H9 (cell line): ENCODE data around the gene PIK3CD. TPM values are rescaled to one million over a fixed set of nuclear protein-coding genes. Genes with fewer than 3 reads are reported as not detected.

Source experiments
- DNase-seq: peaks from one replicate; pipeline ENCODE4 v3.0.0-alpha.2; 2017
- H2AFZ ChIP-seq: one replicate; pipeline ENCODE4 v1.6.1; 2013; ENCODE audit warnings: mild to moderate bottlenecking, low read length, control low read depth, moderate library complexity
- H2AK5ac ChIP-seq: 2 replicates; pipeline ENCODE4 v1.6.1; 2013; ENCODE audit warnings: low read length, control low read depth, mixed read lengths; ENCODE audit not compliant: insufficient read length
- H2BK120ac ChIP-seq: one replicate; pipeline ENCODE4 v1.6.1; 2013; ENCODE audit warnings: low read depth, mild to moderate bottlenecking, low read length, control low read depth, inconsistent platforms; ENCODE audit not compliant: poor library complexity, severe bottlenecking
- H2BK12ac ChIP-seq: 2 replicates; pipeline ENCODE4 v1.6.1; 2013; ENCODE audit warnings: low read length, control low read depth, mixed read lengths, low read depth; ENCODE audit not compliant: insufficient read length
- H2BK15ac ChIP-seq: 2 replicates; pipeline ENCODE4 v1.6.1; 2013; ENCODE audit warnings: low read depth, low read length, control low read depth
- H2BK20ac ChIP-seq: one replicate; pipeline ENCODE4 v1.6.1; 2013; ENCODE audit warnings: low read depth, mild to moderate bottlenecking, low read length, control low read depth, inconsistent platforms; ENCODE audit not compliant: poor library complexity, severe bottlenecking
- H2BK5ac ChIP-seq: 2 replicates; pipeline ENCODE4 v1.6.1; 2013; ENCODE audit warnings: low read length, control low read depth, mixed read lengths; ENCODE audit not compliant: insufficient read length
- H3K14ac ChIP-seq: 2 replicates; pipeline ENCODE4 v1.6.1; 2013; ENCODE audit warnings: low read length, control low read depth; ENCODE audit not compliant: insufficient read depth
- H3K18ac ChIP-seq: 2 replicates; pipeline ENCODE4 v1.6.1; 2013; ENCODE audit warnings: low read depth, mild to moderate bottlenecking, mixed read lengths, low read length, control low read depth; ENCODE audit not compliant: insufficient read length
- H3K23ac ChIP-seq: 2 replicates; pipeline ENCODE4 v1.6.1; 2013; ENCODE audit warnings: low read length, control low read depth, mixed read lengths, low read depth; ENCODE audit not compliant: insufficient read length
- H3K23me2 ChIP-seq: 2 replicates; pipeline ENCODE4 v1.6.1; 2013; ENCODE audit warnings: low read depth, mild to moderate bottlenecking, mixed read lengths, low read length, control low read depth; ENCODE audit not compliant: insufficient read length, poor library complexity, severe bottlenecking
- H3K27ac ChIP-seq: 2 replicates; pipeline ENCODE4 v1.5.1; 2013; ENCODE audit warnings: low read length, control low read depth, mixed read lengths, low read depth; ENCODE audit not compliant: insufficient read length
- H3K27me3 ChIP-seq: 2 replicates; pipeline ENCODE4 v1.6.1; 2013; ENCODE audit warnings: low read length, control low read depth, inconsistent platforms; ENCODE audit not compliant: insufficient read depth
- H3K4ac ChIP-seq: 2 replicates; pipeline ENCODE4 v1.6.1; 2013; ENCODE audit warnings: low read depth, mild to moderate bottlenecking, control low read depth, inconsistent platforms, low read length, moderate library complexity
- H3K4me1 ChIP-seq: 2 replicates; pipeline ENCODE4 v1.6.1; 2013; ENCODE audit warnings: low read length, control low read depth, inconsistent platforms; ENCODE audit not compliant: insufficient read depth
- H3K4me2 ChIP-seq: 2 replicates; pipeline ENCODE4 v1.6.1; 2013; ENCODE audit warnings: low read length, control low read depth, mixed read lengths; ENCODE audit not compliant: insufficient read length, insufficient read depth
- H3K56ac ChIP-seq: 2 replicates; pipeline ENCODE4 v1.6.1; 2013; ENCODE audit warnings: low read depth, mild to moderate bottlenecking, mixed read lengths, low read length, control low read depth; ENCODE audit not compliant: insufficient read length
- H3K79me1 ChIP-seq: 2 replicates; pipeline ENCODE4 v1.6.1; 2013; ENCODE audit warnings: low read depth, mild to moderate bottlenecking, moderate library complexity, low read length, control low read depth, inconsistent platforms; ENCODE audit not compliant: insufficient read depth, poor library complexity, severe bottlenecking
- H3K79me2 ChIP-seq: 2 replicates; pipeline ENCODE4 v1.6.1; 2013; ENCODE audit warnings: low read length, control low read depth, inconsistent platforms; ENCODE audit not compliant: insufficient read depth
- H3K9ac ChIP-seq: 2 replicates; pipeline ENCODE4 v1.6.1; 2013; ENCODE audit warnings: low read length, control low read depth, mixed read lengths; ENCODE audit not compliant: insufficient read length; ENCODE audit errors: extremely low read depth
- H3K9me3 ChIP-seq: one replicate; pipeline ENCODE4 v1.6.1; 2013; ENCODE audit warnings: low read depth, low read length, inconsistent platforms; ENCODE audit not compliant: control insufficient read depth
- H3T11ph ChIP-seq: one replicate; pipeline ENCODE4 v1.6.1; 2013; ENCODE audit warnings: mild to moderate bottlenecking, low read length, control low read depth, inconsistent platforms
- H4K20me1 ChIP-seq: one replicate; pipeline ENCODE4 v1.6.1; 2013; ENCODE audit not compliant: control insufficient read depth, insufficient read length, insufficient read depth
- H4K5ac ChIP-seq: 2 replicates; pipeline ENCODE4 v1.6.1; 2013; ENCODE audit warnings: low read depth, mild to moderate bottlenecking, mixed read lengths, low read length, control low read depth; ENCODE audit not compliant: insufficient read length
- H4K8ac ChIP-seq: replicated peaks from 2 replicates; pipeline ENCODE4 v1.6.1; 2013; ENCODE audit warnings: low read length, control low read depth, mixed read lengths, low read depth; ENCODE audit not compliant: insufficient read length
- H4K91ac ChIP-seq: 2 replicates; pipeline ENCODE4 v1.6.1; 2013; ENCODE audit warnings: low read depth, mild to moderate bottlenecking, moderate library complexity, mixed read lengths, low read length, control low read depth; ENCODE audit not compliant: insufficient read length
- H3K27ac Mint-ChIP-seq, 3 experiments: 2 replicates in 2 of 3; 3 replicates in 1 of 3; pipeline ENCODE4 v1.8.0; 2020 to 2021; ENCODE audit warnings: mixed read lengths in 3 of 3, mild to moderate bottlenecking in 1 of 3, moderate library complexity in 1 of 3
- H3K27me3 Mint-ChIP-seq: 2 replicates; pipeline ENCODE4 v1.8.0; 2021; ENCODE audit warnings: low read depth, mild to moderate bottlenecking, moderate library complexity, mixed read lengths
- H3K36me3 Mint-ChIP-seq, 3 experiments: 2 replicates in 2 of 3; 3 replicates in 1 of 3; pipeline ENCODE4 v1.8.0; 2020 to 2021; ENCODE audit warnings: low read depth in 3 of 3, mixed read lengths in 3 of 3; ENCODE audit not compliant: insufficient read depth in 1 of 3
- H3K4me1 Mint-ChIP-seq, 2 experiments: 2 replicates each; pipeline ENCODE4 v1.8.0; 2020; ENCODE audit warnings: mixed read lengths in 2 of 2
- H3K4me3 Mint-ChIP-seq, 2 experiments: 2 replicates in 1 of 2; 3 replicates in 1 of 2; pipeline ENCODE4 v1.8.0; 2020 to 2021; ENCODE audit warnings: mild to moderate bottlenecking in 2 of 2, mixed read lengths in 2 of 2, moderate library complexity in 1 of 2
- H3K9me3 Mint-ChIP-seq, 2 experiments: 2 replicates in 1 of 2; 3 replicates in 1 of 2; pipeline ENCODE4 v1.8.0; 2020; ENCODE audit warnings: mild to moderate bottlenecking in 2 of 2, mixed read lengths in 2 of 2, moderate library complexity in 1 of 2
- CTCF ChIP-seq: fragments of 200-600 bp; sonication (generic); conservative IDR thresholded peaks from 3 replicates; pipeline ENCODE4 v1.8.0; 2021; ENCODE audit warnings: antibody characterized with exemption, mild to moderate bottlenecking
- WGBS: extraction: QIAGEN DNeasy Blood & Tissue Kit; methylation state at CpG from one replicate; pipeline ENCODE4 v1.1.7; 2013; ENCODE audit warnings: missing lambda C conversion rate, low lambda C conversion rate, mixed read lengths; ENCODE audit not compliant: insufficient read length; ENCODE audit errors: extremely low coverage; 5-methylcytosine and 5-hydroxymethylcytosine counted together
- total RNA-seq: library from RNA; stranded (reverse); gene quantifications from 2 replicates; pipeline ENCODE4 v1.2.1, GENCODE V29; 2021

PIK3CD gene
- total RNA-seq, 1 experiment from 2014 or later, result 10.0 TPM

- Histone ChIP-seq H3K9me3 (peaks cover 5% of the 10 kb centered on the region), H2BK15ac (no peak overlapping the region), H3K9ac (no peak overlapping the region), H3K4me2 (no peak overlapping the region), H3K14ac (no peak overlapping the region), H3T11ph (no peak overlapping the region), H3K79me1 (no peaks in the 10 kb centered on the region), H2BK5ac (no peak overlapping the region), H3K23me2 (no peaks in the 10 kb centered on the region), H3K79me2 (no peaks in the 10 kb centered on the region), H3K23ac (no peak overlapping the region), H3K4ac (no peak overlapping the region), H3K4me1 (no peaks in the 10 kb centered on the region), H4K8ac (no peak overlapping the region), H2AFZ (no peak overlapping the region), H4K5ac (no peak overlapping the region), H2BK12ac (no peak overlapping the region), H4K20me1 (no peaks in the 10 kb centered on the region), H3K27ac (no peak overlapping the region), H4K91ac (no peak overlapping the region), H3K56ac (no peak overlapping the region), H3K18ac (no peak overlapping the region), H3K27me3 (no peaks in the 10 kb centered on the region), H2AK5ac (no peak overlapping the region), H2BK20ac (no peak overlapping the region), H2BK120ac (no peak overlapping the region)
- no peak overlapping the region; a peak in 1 of 5 replicates for H3K4me3 Mint-ChIP-seq
- WGBS, result no CpG with 5 or more reads among the region's 18 CpGs
- H3K4me1 Mint-ChIP-seq, result no peaks in the 10 kb centered on the region
- no peak for DNase-seq
- no peak overlapping the region for H3K27ac Mint-ChIP-seq
- peaks cover 2% of the 10 kb centered on the region; the same call in 1 of the 2 replicates for H3K27me3 Mint-ChIP-seq
- H3K36me3 Mint-ChIP-seq, result peaks cover 63 to 95% (median 90%) of the 10 kb centered on the region in 3 experiments
- TF ChIP-seq CTCF, result no peak
- no peaks in the 10 kb centered on the region for H3K9me3 Mint-ChIP-seq
These were observed 80.8 kb downstream of the PIK3CD start for GRCh38 chr1:9732123-9732971.
